GM12878 (cell line): Measurements from ENCODE around the gene KLHL22. TPM values are rescaled to one million over a fixed set of nuclear protein-coding genes. Genes with fewer than 3 reads are reported as not detected.

ENCODE experiments used
- ATAC-seq: fragments of 200-7000 bp; cut with Tn5 transposase; 3 replicates; pipeline ENCODE4 v1.9.1; 2020; ENCODE audit warnings: mild to moderate bottlenecking, moderate library complexity
- BruUV-seq: library from RNA; stranded (reverse); fragments of 400-500 nt; replicated peaks from 2 replicates; lab custom pipeline; 2021; lab: Mats Ljungman, UMichigan
- CTCF ChIA-PET: fragments of 300-600 bp; sonication (Branson Sonifier 250); formaldehyde crosslinking; extraction: SDS; loops from one replicate; lab custom pipeline; 2021; ENCODE audit warnings: inconsistent platforms; lab: Yijun Ruan, JAX
- POLR2A ChIA-PET: fragments of 350-600 bp; formaldehyde crosslinking; extraction: SDS; loops from one replicate; lab custom pipeline; 2021; ENCODE audit warnings: inconsistent platforms; lab: Charles Lee
- RAD21 ChIA-PET: fragments of 300-600 bp; sonication (Branson Sonifier 250); formaldehyde crosslinking; loops from one replicate; lab custom pipeline; 2023; ENCODE audit warnings: antibody characterized with exemption; ENCODE audit not compliant: unreplicated experiment; lab: Charles Lee
- SMC1A ChIA-PET: fragments of 300-600 bp; sonication (Branson Sonifier 250); formaldehyde crosslinking; loops from one replicate; lab custom pipeline; 2023; ENCODE audit not compliant: unreplicated experiment, uncharacterized antibody; lab: Charles Lee
- DNase-seq: peaks from one replicate; pipeline ENCODE4 v3.0.0-alpha.2; 2011; ENCODE audit warnings: low read depth, low spot score
- FAIRE-seq: peaks from 3 replicates; lab custom pipeline; 2011; peaks lifted over from hg19 to GRCh38; lab: Jason Lieb, UNC
- H2AFZ ChIP-seq: 2 replicates; pipeline ENCODE4 v1.6.0; 2011; ENCODE audit warnings: low read depth, low read length, control low read depth; ENCODE audit not compliant: control insufficient read depth
- H3K27ac ChIP-seq: 2 replicates; pipeline ENCODE4 v1.5.1; 2011; ENCODE audit warnings: control low read depth; ENCODE audit not compliant: control insufficient read depth, insufficient read depth
- H3K27me3 ChIP-seq, 2 experiments: replicated peaks in 1 of 2; 2 replicates each; pipeline versions ENCODE4 v1.6.0 to v1.6.1; 2011; ENCODE audit warnings: low read length in 1 of 2; ENCODE audit not compliant: control insufficient read depth in 2 of 2, insufficient read depth in 2 of 2
- H3K36me3 ChIP-seq, 2 experiments: 2 replicates each; pipeline ENCODE4 v1.5.1; 2011; ENCODE audit warnings: low read length in 1 of 2; ENCODE audit not compliant: control insufficient read depth in 2 of 2, insufficient read depth in 2 of 2
- H3K4me1 ChIP-seq: 2 replicates; pipeline ENCODE4 v1.6.1; 2011; ENCODE audit warnings: mild to moderate bottlenecking, low read length, moderate library complexity, mixed read lengths; ENCODE audit not compliant: control insufficient read depth, insufficient read depth
- H3K4me2 ChIP-seq: 2 replicates; pipeline ENCODE4 v1.6.0; 2011; ENCODE audit warnings: control low read depth; ENCODE audit not compliant: control insufficient read depth, insufficient read depth
- H3K4me3 ChIP-seq: fragments of 200-600 bp; sonication (generic); 2 replicates; pipeline ENCODE4 v1.5.1; 2016
- H3K79me2 ChIP-seq: 2 replicates; pipeline ENCODE4 v1.6.0; 2011; ENCODE audit warnings: low read length; ENCODE audit not compliant: control insufficient read depth, insufficient read depth
- H3K9ac ChIP-seq: 2 replicates; pipeline ENCODE4 v1.8.0; 2011; ENCODE audit warnings: low read length, control low read depth, mixed read lengths; ENCODE audit not compliant: control insufficient read depth, insufficient read depth
- H3K9me3 ChIP-seq: replicated peaks from 3 replicates; pipeline ENCODE4 v1.5.1; 2011; ENCODE audit warnings: mild to moderate bottlenecking, low read length; ENCODE audit not compliant: control insufficient read depth, insufficient read depth
- H4K20me1 ChIP-seq: 2 replicates; pipeline ENCODE4 v1.6.0; 2011; ENCODE audit not compliant: control insufficient read depth, insufficient read depth
- ATF3 ChIP-seq: IDR thresholded peaks from 2 replicates; pipeline ENCODE4 v1.6.1; 2011; ENCODE audit warnings: low read depth, mild to moderate bottlenecking, low read length, moderate library complexity, borderline replicate concordance; ENCODE audit errors: extremely low read depth
- CBX3 ChIP-seq: fragments of 200-600 bp; sonication (generic); IDR thresholded peaks from 2 replicates; pipeline ENCODE4 v1.6.1; 2016; ENCODE audit warnings: low read depth, borderline replicate concordance
- E2F4 ChIP-seq: IDR thresholded peaks from 2 replicates; pipeline ENCODE4 v1.6.1; 2012; ENCODE audit warnings: low read depth, low read length, improper control_type of control experiment
- E4F1 ChIP-seq: fragments of 450-650 bp; IDR thresholded peaks from 2 replicates; pipeline ENCODE4 v1.6.1; 2018; ENCODE audit warnings: borderline replicate concordance, mild to moderate bottlenecking; ENCODE audit not compliant: partially characterized antibody
- FOS ChIP-seq: IDR thresholded peaks from 3 replicates; pipeline ENCODE4 v1.6.1; 2011; ENCODE audit warnings: borderline replicate concordance; ENCODE audit not compliant: insufficient read length; ENCODE audit errors: extremely low read depth
- KAT2A ChIP-seq: conservative IDR thresholded peaks from 2 replicates; pipeline ENCODE4 v1.6.1; 2011; ENCODE audit warnings: low read depth, low read length; ENCODE audit not compliant: control insufficient read depth
- KDM1A ChIP-seq: fragments of 200-600 bp; sonication (generic); IDR thresholded peaks from 2 replicates; pipeline ENCODE4 v1.6.1; 2016; ENCODE audit warnings: borderline replicate concordance
- NR2F1 ChIP-seq: fragments of 450-650 bp; conservative IDR thresholded peaks from 2 replicates; pipeline ENCODE4 v1.6.1; 2017; ENCODE audit warnings: mild to moderate bottlenecking
- PRDM15 ChIP-seq: fragments of 450-650 bp; formaldehyde crosslinking; IDR thresholded peaks from 2 replicates; pipeline ENCODE4 v1.4.0; 2020; ENCODE audit warnings: mild to moderate bottlenecking, moderate library complexity
- RELB ChIP-seq: fragments of 450-650 bp; IDR thresholded peaks from 2 replicates; pipeline ENCODE4 v1.6.1; 2017; ENCODE audit warnings: low read depth, mild to moderate bottlenecking, moderate library complexity
- SREBF1 ChIP-seq: IDR thresholded peaks from 2 replicates; pipeline ENCODE4 v1.6.1; 2012; ENCODE audit warnings: mild to moderate bottlenecking, low read length
- WGBS: methylation state at CpG from one replicate; pipeline ENCODE4 v1.1.6; 2016; ENCODE audit warnings: low lambda C conversion rate; ENCODE audit not compliant: insufficient replicate concordance, insufficient coverage; ENCODE audit errors: missing lambda C conversion rate; 5-methylcytosine and 5-hydroxymethylcytosine counted together
- in situ Hi-C: fragments of 300-500 bp; cut with MboI; formaldehyde crosslinking; loops from 9 replicates; pipeline ENCODE4 v1.14.3; 2018; ENCODE audit warnings: mixed read lengths
- intact Hi-C: fragments of 100-400 bp; cut with micrococcal nuclease; formaldehyde crosslinking; loops from one replicate; pipeline ENCODE4 v1.14.2; 2022; ENCODE audit not compliant: unreplicated experiment
- polyA plus RNA-seq, 11 experiments: library from polyadenylated mRNA; depleted of rRNA in 4 of 11; unstranded in 6 of 11; stranded (reverse) in 5 of 11; fragments of >200 nt; fragmentation: Nextera tagmentation in 4 of 11; fragmentation: Illumina TruSeq in 1 of 11; extraction: Ambion mirVana in 4 of 11; extraction: Trizol in 1 of 11; gene quantifications; 1 replicate in 1 of 11; 2 replicates in 10 of 11; pipeline versions ENCODE4 v1.2.1 to v1.2.3, GENCODE V29; 2011 to 2016; ENCODE audit warnings: inconsistent platforms in 2 of 11, missing spikeins in 2 of 11, low read depth in 1 of 11
- total RNA-seq, 4 experiments: library from RNA; depleted of rRNA in 3 of 4; stranded (reverse); fragments of >200 nt in 3 of 4; fragmentation: Illumina TruSeq in 1 of 4; extraction: Trizol in 1 of 4; gene quantifications; 2 replicates each; pipeline versions ENCODE4 v1.2.1 to v1.2.3, GENCODE V29; 2013 to 2021

KLHL22 gene
- total and polyA plus RNA-seq, 10 of the 15 experiments (the other 5 are each of a cell fraction or from before 2014, with no cell fraction given) = 0.06 to 22.1 (median 14.2) TPM

GRCh38 chr22:20434773-20435172, 60.8 kb downstream of the KLHL22 start (continued):
- TF ChIP-seq CBX3 = no peak
- no peak for TF ChIP-seq E2F4
- no peak for TF ChIP-seq NR2F1
- TF ChIP-seq ATF3 = no peak
- TF ChIP-seq SREBF1 = no peak
- no peak for TF ChIP-seq KDM1A

GRCh38 chr22:20434264-20434751, 61.3 kb downstream of the KLHL22 start:
- no peaks in the 10 kb centered on the region for H3K36me3 ChIP-seq
- no peak overlapping the region for H3K9ac ChIP-seq
- in situ Hi-C loops (no loop called here), intact Hi-C loops (no loop called here)
- no peak overlapping the region for H3K4me2 ChIP-seq
- H3K4me1 ChIP-seq = peaks cover 5% of the 10 kb centered on the region
- ChIA-PET RAD21 (no interaction called here), POLR2A (no interaction called here), SMC1A (no interaction called here), CTCF (interaction anchor here (1.2 kb wide), 1 partner anchor 20 kb away, joined by 3 read pairs; no protein-coding TSS in a partner anchor)
- ATAC-seq (no peak), FAIRE-seq (no peak), DNase-seq (no peak)
- no TSS peak for BruUV-seq
- H4K20me1 ChIP-seq = no peaks in the 10 kb centered on the region; the same call in 1 of the 2 replicates
- no peak overlapping the region for H2AFZ ChIP-seq
- H3K27me3 ChIP-seq = peaks cover 14 to 26% of the 10 kb centered on the region in 2 experiments
- H3K79me2 ChIP-seq = no peaks in the 10 kb centered on the region
- 57% methylated on average over 12 of the region's 12 CpGs for WGBS
- H3K9me3 ChIP-seq = no peaks in the 10 kb centered on the region
- H3K27ac ChIP-seq = no peak overlapping the region
- no peak overlapping the region for H3K4me3 ChIP-seq
- TF ChIP-seq KAT2A = no peak
- TF ChIP-seq E4F1 = no peak
- no peak for TF ChIP-seq FOS
- no peak for TF ChIP-seq PRDM15
- no peak for TF ChIP-seq RELB
